SH-SY5Y (cell line): Measurements from ENCODE around the gene TRMT61B.

ENCODE experiments used
- GATA2 ChIP-seq: IDR thresholded peaks from 2 replicates; pipeline ENCODE4 v1.6.1; 2011; ENCODE audit warnings: mild to moderate bottlenecking, low read depth, low read length
- GATA3 ChIP-seq: IDR thresholded peaks from 2 replicates; pipeline ENCODE4 v1.6.1; 2011; ENCODE audit warnings: low read depth, mild to moderate bottlenecking, low read length, moderate library complexity

- TF ChIP-seq GATA3: no peak
- TF ChIP-seq GATA2: no peak
Measured at GRCh38 chr2:28869494-28870145, 489 bp downstream of the TRMT61B start.
